Bronchial epithelial cell (primary cell): ENCODE measurements around the gene FPGT. TPM values are rescaled to one million over a fixed set of nuclear protein-coding genes. Genes with fewer than 3 reads are reported as not detected.
"Not testable (repeated sequence)": the region's sequence is repeated elsewhere in the genome, so short reads cannot be mapped to it uniquely, and the experiment has no call there.

Experiments
- DNase-seq: peaks from one replicate; pipeline ENCODE4 v3.0.0-alpha.2; 2010; ENCODE audit warnings: low read depth
- FAIRE-seq: peaks from 2 replicates; lab custom pipeline; 2011; peaks lifted over from hg19 to GRCh38; lab: Jason Lieb, UNC
- H3K27me3 ChIP-seq: 2 replicates; pipeline ENCODE4 v1.5.1; 2011; ENCODE audit warnings: low read length; ENCODE audit not compliant: control insufficient read depth, insufficient read depth
- H3K36me3 ChIP-seq: 2 replicates; pipeline ENCODE4 v1.5.1; 2011; ENCODE audit warnings: low read length; ENCODE audit not compliant: control insufficient read depth, insufficient read depth
- H3K4me3 ChIP-seq: 2 replicates; pipeline ENCODE4 v1.5.1; 2011; ENCODE audit warnings: mild to moderate bottlenecking, low read depth, low read length, control low read depth
- CTCF ChIP-seq: IDR thresholded peaks from 2 replicates; pipeline ENCODE4 v1.5.1; 2011; ENCODE audit warnings: mild to moderate bottlenecking, moderate library complexity, low read length, control low read depth, inconsistent platforms; ENCODE audit not compliant: insufficient read depth, severe bottlenecking
- total RNA-seq: library from RNA; depleted of rRNA; stranded (reverse); fragments of >200 nt; gene quantifications from 2 replicates; pipeline ENCODE4 v1.2.1, GENCODE V29; 2014

FPGT gene
- total RNA-seq: 12.1 and 14.1 TPM in 2 replicates

GRCh38 chr1:74197657-74198552 lies at the start of gene FPGT, which contains the start of gene LRRIQ3:
Gene FPGT (plus strand): TSS chr1:74198242. CDS start chr1:74198279, 37 bp downstream.
Gene LRRIQ3 (minus strand): TSS chr1:74198176. CDS start chr1:74183684, 14,492 bp downstream.
- Histone ChIP-seq H3K36me3 (no peaks in the 10 kb centered on the region), H3K4me3 (peak within 1 kb of the TSS; percentile 63), H3K27me3 (no peaks in the 10 kb centered on the region)
- DNase-seq (peak; percentile 85), FAIRE-seq (no peak)
- no peak for TF ChIP-seq CTCF

- no peak for FAIRE-seq
- H3K4me3 ChIP-seq: no peak overlapping the region
- peak; percentile 93 for DNase-seq
- H3K27me3 ChIP-seq: no peaks in the 10 kb centered on the region
- no peaks in the 10 kb centered on the region for H3K36me3 ChIP-seq
- no peak for TF ChIP-seq CTCF
Measured at GRCh38 chr1:74160046-74160445, 38.0 kb upstream of the FPGT start.

GRCh38 chr1:74161497-74161896 lies 36.5 kb upstream of the FPGT start:
- peak; percentile 37 for DNase-seq
- Histone ChIP-seq H3K4me3 (no peak overlapping the region), H3K36me3 (no peaks in the 10 kb centered on the region), H3K27me3 (no peaks in the 10 kb centered on the region)
- no peak for FAIRE-seq
- TF ChIP-seq CTCF: no peak

- DNase-seq (peak; percentile 18), FAIRE-seq (no peak)
Measured at GRCh38 chr1:74162333-74162732, 35.7 kb upstream of the FPGT start.

GRCh38 chr1:74174423-74174822 lies 23.6 kb upstream of the FPGT start:
- not testable (repeated sequence) for DNase-seq, H3K4me3 ChIP-seq, H3K36me3 ChIP-seq, H3K27me3 ChIP-seq, FAIRE-seq

More at GRCh38 chr1:74162333-74162732, 35.7 kb upstream of the FPGT start:
- H3K36me3 ChIP-seq: no peaks in the 10 kb centered on the region
- no peak overlapping the region for H3K4me3 ChIP-seq
- no peaks in the 10 kb centered on the region for H3K27me3 ChIP-seq
- no peak for TF ChIP-seq CTCF

GRCh38 chr1:74180490-74180889 lies 17.6 kb upstream of the FPGT start:
- TF ChIP-seq CTCF: no peak
- peak; percentile 73 for DNase-seq
- no peak for FAIRE-seq
- Histone ChIP-seq H3K36me3 (no peaks in the 10 kb centered on the region), H3K27me3 (no peaks in the 10 kb centered on the region), H3K4me3 (no peak overlapping the region)
